GM21737 (cell line): ENCODE data around the gene OAS1.
"Not testable (repeated sequence)": the region's sequence is repeated elsewhere in the genome, so short reads cannot be mapped to it uniquely, and the experiment has no call there.

ENCODE experiments used
- ATAC-seq: cut with Tn5 transposase; IDR thresholded peaks from one replicate; pipeline ENCODE4 v1.9.1; 2021; ENCODE audit warnings: mild to moderate bottlenecking, moderate library complexity; ENCODE audit not compliant: unreplicated experiment

The OAS1 gene

GRCh38 chr12:112936264-112936663 is 29.5 kb downstream of the OAS1 start:
- ATAC-seq, result no peak

GRCh38 chr12:112936927-112937326 is 30.2 kb downstream of the OAS1 start:
- ATAC-seq, result no peak

- ATAC-seq, result no peak
Observed at GRCh38 chr12:112937741-112938719, 31.3 kb downstream of the OAS1 start, which contains the start of gene OAS3. Gene OAS3 (plus strand): TSS chr12:112938474. CDS start chr12:112938531, 57 bp downstream.

GRCh38 chr12:112938751-112939150 is 32.0 kb downstream of the OAS1 start:
- no peak for ATAC-seq

GRCh38 chr12:112939761-112940381 is 33.1 kb downstream of the OAS1 start:
- ATAC-seq, result no peak

GRCh38 chr12:112941528-112942335 is 35.0 kb downstream of the OAS1 start:
- ATAC-seq, result no peak

GRCh38 chr12:112942572-112942971 is 35.8 kb downstream of the OAS1 start:
- no peak for ATAC-seq

- no peak for ATAC-seq
Observed at GRCh38 chr12:112944024-112944690, 37.4 kb downstream of the OAS1 start.

GRCh38 chr12:112945515-112945914 is 38.8 kb downstream of the OAS1 start:
- no peak for ATAC-seq

GRCh38 chr12:112946236-112947000 is 39.7 kb downstream of the OAS1 start:
- ATAC-seq, result no peak

- no peak for ATAC-seq
Observed at GRCh38 chr12:112947314-112947713, 40.6 kb downstream of the OAS1 start.

GRCh38 chr12:112947761-112948160 is 41.0 kb downstream of the OAS1 start:
- no peak for ATAC-seq

- no peak for ATAC-seq
Observed at GRCh38 chr12:112948806-112949205, 42.0 kb downstream of the OAS1 start.

GRCh38 chr12:112950701-112951100 is 43.9 kb downstream of the OAS1 start:
- ATAC-seq, result no peak

- ATAC-seq, result not testable (repeated sequence)
Observed at GRCh38 chr12:112957125-112957524, 50.4 kb downstream of the OAS1 start.

- ATAC-seq, result no peak
Observed at GRCh38 chr12:112961074-112961473, 54.3 kb downstream of the OAS1 start.

- ATAC-seq, result no peak
Observed at GRCh38 chr12:112961536-112961935, 54.8 kb downstream of the OAS1 start.

GRCh38 chr12:112962561-112962960 is 55.8 kb downstream of the OAS1 start:
- ATAC-seq, result no peak

- no peak for ATAC-seq
Observed at GRCh38 chr12:112963227-112963861, 56.6 kb downstream of the OAS1 start.
